ENCODE data around the gene TRAPPC12. TPM values are rescaled to one million over a fixed set of nuclear protein-coding genes. Genes with fewer than 3 reads are reported as not detected.

Gene TRAPPC12
- total RNA-seq, 4 donors from 2014 or later = 36.6 to 57.4 (median 53.1) TPM

- in situ Hi-C loops (cut with MboI; ENCODE audit: low sequenced_read_pairs in 4 of 4) = no loop called here
- no peaks in the 10 kb centered on the region for H3K27me3 ChIP-seq
- DNase-seq (no peak), ATAC-seq (no peak)
- TF ChIP-seq CTCF (IDR thresholded peaks at IDR 0.05 in 4 of 5, conservative IDR thresholded peaks at IDR 0.05 in 1 of 5) (no peak), POLR2A (IDR thresholded peaks at IDR 0.05) (no peak)
- no peak overlapping the region for H3K27ac ChIP-seq
- H3K9me3 ChIP-seq = no peaks in the 10 kb centered on the region
- no peak overlapping the region for H3K4me3 ChIP-seq
- peaks cover 0 to 13% of the 10 kb centered on the region in 2 donors for H3K36me3 ChIP-seq
- intact Hi-C loops (cut with DNase I; ENCODE audit: low total_unique reads) = no loop called here
- no peaks in the 10 kb centered on the region for H3K4me1 ChIP-seq
Measured at GRCh38 chr2:3433339-3433699, 53.8 kb downstream of the TRAPPC12 start.

GRCh38 chr2:3433776-3434400 lies 54.4 kb downstream of the TRAPPC12 start:
- DNase-seq = no peak
- no peak overlapping the region for H3K4me3 ChIP-seq
- in situ Hi-C loops (cut with MboI; ENCODE audit: low sequenced_read_pairs in 4 of 4) (no loop called here), intact Hi-C loops (cut with DNase I; ENCODE audit: low total_unique reads) (no loop called here)
- H3K4me1 ChIP-seq = no peaks in the 10 kb centered on the region
- no peaks in the 10 kb centered on the region for H3K9me3 ChIP-seq
- TF ChIP-seq CTCF (IDR thresholded peaks at IDR 0.05 in 4 of 5, conservative IDR thresholded peaks at IDR 0.05 in 1 of 5) = no peak
- TF ChIP-seq POLR2A (IDR thresholded peaks at IDR 0.05) = no peak
- H3K36me3 ChIP-seq = peaks cover 0 to 13% of the 10 kb centered on the region in 2 donors
- H3K27me3 ChIP-seq = no peaks in the 10 kb centered on the region
- H3K27ac ChIP-seq = no peak overlapping the region
- ATAC-seq = no peak

GRCh38 chr2:3434654-3435053 lies 55.2 kb downstream of the TRAPPC12 start:
- DNase-seq = no peak
- no peak for TF ChIP-seq CTCF (IDR thresholded peaks at IDR 0.05 in 4 of 5, conservative IDR thresholded peaks at IDR 0.05 in 1 of 5)
- no peak for TF ChIP-seq POLR2A (IDR thresholded peaks at IDR 0.05)
- in situ Hi-C loops (cut with MboI; ENCODE audit: low sequenced_read_pairs in 4 of 4) (no loop called here), intact Hi-C loops (cut with DNase I; ENCODE audit: low total_unique reads) (no loop called here)
- ATAC-seq = no peak
- no peaks in the 10 kb centered on the region for H3K4me1 ChIP-seq
- peaks cover 0 to 13% of the 10 kb centered on the region in 2 donors for H3K36me3 ChIP-seq
- H3K27ac ChIP-seq = no peak overlapping the region
- H3K4me3 ChIP-seq = no peak overlapping the region
- no peaks in the 10 kb centered on the region for H3K27me3 ChIP-seq
- no peaks in the 10 kb centered on the region for H3K9me3 ChIP-seq

- ATAC-seq (no peak), DNase-seq (no peak)
- H3K9me3 ChIP-seq = no peaks in the 10 kb centered on the region
- H3K4me1 ChIP-seq = no peaks in the 10 kb centered on the region
- H3K27ac ChIP-seq = no peak overlapping the region
- TF ChIP-seq CTCF (IDR thresholded peaks at IDR 0.05 in 4 of 5, conservative IDR thresholded peaks at IDR 0.05 in 1 of 5) (no peak), POLR2A (IDR thresholded peaks at IDR 0.05) (no peak)
- H3K36me3 ChIP-seq = peaks cover 0 to 6% of the 10 kb centered on the region in 2 donors
- no peaks in the 10 kb centered on the region for H3K27me3 ChIP-seq
- in situ Hi-C loops (cut with MboI; ENCODE audit: low sequenced_read_pairs in 4 of 4) (no loop called here), intact Hi-C loops (cut with DNase I; ENCODE audit: low total_unique reads) (no loop called here)
- H3K4me3 ChIP-seq = no peak overlapping the region
Measured at GRCh38 chr2:3435445-3435844, 56.0 kb downstream of the TRAPPC12 start.

- no peak overlapping the region for H3K27ac ChIP-seq
- H3K4me1 ChIP-seq = peaks cover 0 to 4% of the 10 kb centered on the region in 2 donors
- DNase-seq (no peak), ATAC-seq (no peak)
- no peaks in the 10 kb centered on the region for H3K9me3 ChIP-seq
- in situ Hi-C loops (cut with MboI; ENCODE audit: low sequenced_read_pairs in 4 of 4) = no loop called here
- intact Hi-C loops (cut with DNase I; ENCODE audit: low total_unique reads) = no loop called here
- TF ChIP-seq POLR2A (IDR thresholded peaks at IDR 0.05) (no peak), CTCF (IDR thresholded peaks at IDR 0.05 in 4 of 5, conservative IDR thresholded peaks at IDR 0.05 in 1 of 5) (no peak)
- H3K36me3 ChIP-seq = peaks cover 0 to 17% of the 10 kb centered on the region in 2 donors
- no peak overlapping the region for H3K4me3 ChIP-seq
- H3K27me3 ChIP-seq = no peaks in the 10 kb centered on the region
Measured at GRCh38 chr2:3440477-3440876, 61.0 kb downstream of the TRAPPC12 start.
